ENCODE results near the gene NPTX1. TPM values are rescaled to one million over a fixed set of nuclear protein-coding genes. Genes with fewer than 3 reads are reported as not detected.

The NPTX1 gene
- total RNA-seq, 2 experiments from 2014 or later, result 0.22 TPM; not detected in 1

- Histone ChIP-seq H3K4me1 (ENCODE audit: insufficient read depth, low read length, poor library complexity, severe bottlenecking) (peaks cover 14% of the 10 kb centered on the region), H3K36me3 (ENCODE audit: insufficient read depth, low read length) (no peaks in the 10 kb centered on the region), H4K20me1 (ENCODE audit: insufficient read depth, low read length) (no peaks in the 10 kb centered on the region), H3K4me3 (ENCODE audit: low read depth, low read length, poor library complexity, severe bottlenecking) (no peak overlapping the region), H3K9me2 (ENCODE audit: insufficient read depth, low read length) (no peaks in the 10 kb centered on the region), H3K4me2 (ENCODE audit: low read length) (no peak overlapping the region), H3K27ac (ENCODE audit: low read depth, low read length, poor library complexity, severe bottlenecking) (no peak overlapping the region), H2AFZ (ENCODE audit: low read length) (no peak overlapping the region), H3K79me2 (ENCODE audit: insufficient read depth, low read depth, low read length) (no peaks in the 10 kb centered on the region), H3K9me3 (ENCODE audit: low read length) (no peaks in the 10 kb centered on the region)
- CTCF ChIA-PET (ENCODE audit: unreplicated experiment), result no interaction called here
- intact Hi-C loops (cut with micrococcal nuclease; ENCODE audit: unreplicated experiment), result no loop called here
- TF ChIP-seq CTCF (conservative IDR thresholded peaks at IDR 0.05; ENCODE audit: low read length) (no peak), EZH2phosphoT487 (IDR thresholded peaks at IDR 0.05; ENCODE audit: borderline replicate concordance, low read depth, low read length) (no peak)
- POLR2A ChIA-PET, result interaction anchor here (0.7 kb wide), 1 partner anchor 137 kb away, joined by 3 read pairs; no protein-coding TSS in a partner anchor
- BruUV-seq (replicated peaks), result no TSS peak
- no peak for DNase-seq (ENCODE audit: low spot score)
Measured at GRCh38 chr17:80418589-80418988, 57.8 kb downstream of the NPTX1 start.

Small RNA genes within 50 kb of the gene (microRNA-seq; reads per million reads assigned to microRNA genes)
- gene MIR4730 (ENCODE audit: borderline replicate concordance), result not detected

Small RNA genes within 50 kb of the gene (small RNA-seq; reads per million reads assigned to genes)
- gene AC120024.2 (not detected), gene AC120024.3 (not detected), gene MIR4730 (not detected)

Other genes starting within 250 kb of the NPTX1 start
- 41.9 and 58.8 TPM in 2 replicates for gene RNF213, start 215.8 kb downstream of the NPTX1 start, total RNA-seq (2014; rRNA removed; shearing (Covaris generic))
- 64.0 and 68.6 TPM in 2 replicates for gene RNF213, start 215.8 kb downstream of the NPTX1 start, total RNA-seq (2022)
- 19.2 and 22.4 TPM in 2 replicates for gene ENDOV, start 61.4 kb downstream of the NPTX1 start, total RNA-seq (2014; rRNA removed; shearing (Covaris generic))
- 33.1 and 39.4 TPM in 2 replicates for gene ENDOV, start 61.4 kb downstream of the NPTX1 start, total RNA-seq (2022)
- gene RPTOR, start 68.2 kb upstream of the NPTX1 start, total RNA-seq (2014; rRNA removed; shearing (Covaris generic)), result 41.3 and 48.1 TPM in 2 replicates
- 80.1 and 87.8 TPM in 2 replicates for gene RPTOR, start 68.2 kb upstream of the NPTX1 start, total RNA-seq (2022)